ENCODE data around the gene TLE3.

The TLE3 gene

GRCh38 chr15:70126362-70126761, 28.6 kb upstream of the TLE3 start:
- TF ChIP-seq CTCF (IDR thresholded peaks at IDR 0.05; ENCODE audit: extremely low read depth, insufficient read depth, missing control alignments) = no peak
- in situ Hi-C loops (cut with MboI; ENCODE audit: low pct_unique_long_range_greater_than_20kb, low sequenced_read_pairs, unreplicated experiment) = no loop called here
- no peak for DNase-seq (ENCODE audit: low spot score)

DNA sequence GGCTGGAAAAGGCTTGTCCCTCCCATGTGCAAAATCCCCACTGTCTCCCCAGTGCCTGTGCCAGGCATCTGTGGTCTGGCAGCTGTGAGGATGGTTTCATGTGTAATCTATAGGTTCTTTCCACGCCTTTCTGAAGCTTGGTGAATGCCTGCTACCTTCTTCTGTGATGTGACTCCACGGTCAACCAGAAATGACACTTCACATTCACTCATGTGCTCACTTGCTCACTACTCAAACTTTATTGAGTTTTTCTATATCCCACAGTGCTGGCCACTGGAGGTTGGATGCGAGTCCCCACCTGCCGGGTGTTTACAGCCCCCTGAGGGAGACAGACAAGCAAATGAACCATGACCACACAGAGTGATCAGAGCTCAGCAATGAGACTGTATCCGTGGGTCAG, 27.9 kb upstream of the TLE3 start:
- TF ChIP-seq CTCF (IDR thresholded peaks at IDR 0.05; ENCODE audit: extremely low read depth, insufficient read depth, missing control alignments) = no peak
- in situ Hi-C loops (cut with MboI; ENCODE audit: low pct_unique_long_range_greater_than_20kb, low sequenced_read_pairs, unreplicated experiment) = no loop called here
- DNase-seq (ENCODE audit: low spot score) = no peak

DNA sequence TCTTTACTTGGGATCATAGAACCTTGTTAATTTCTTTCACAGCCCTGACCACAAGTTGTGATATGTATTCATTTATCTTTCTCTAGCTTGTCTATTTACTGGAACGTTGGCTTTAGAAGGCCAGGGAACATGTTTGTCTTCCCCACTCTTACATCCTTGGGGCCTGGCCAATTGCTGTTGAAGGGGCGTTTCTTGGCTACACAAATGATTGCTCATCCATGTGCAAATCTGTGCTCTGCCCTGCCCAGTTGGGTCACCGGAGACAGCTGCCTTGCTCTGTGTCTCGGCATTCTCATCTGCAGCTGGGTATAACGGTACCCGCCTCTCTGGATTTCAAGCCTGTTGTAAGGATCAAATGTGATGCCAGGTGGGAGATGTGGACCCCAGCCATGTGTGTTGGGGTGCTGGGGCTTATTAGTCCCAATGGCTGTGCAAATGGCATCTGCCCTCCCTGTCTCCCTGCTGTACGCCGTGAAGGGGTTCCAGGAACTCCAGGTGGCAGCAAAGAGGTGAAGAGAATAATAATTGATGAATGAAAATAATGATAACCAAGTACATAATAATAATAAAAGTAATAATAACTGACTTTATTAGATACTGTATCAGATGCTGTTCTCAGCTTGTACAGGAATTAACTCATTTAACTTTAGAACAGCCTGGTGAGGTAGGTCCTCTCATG, 24.0 kb upstream of the TLE3 start:
- no peak for DNase-seq (ENCODE audit: low spot score)
- TF ChIP-seq CTCF (IDR thresholded peaks at IDR 0.05; ENCODE audit: extremely low read depth, insufficient read depth, missing control alignments) = no peak
- in situ Hi-C loops (cut with MboI; ENCODE audit: low pct_unique_long_range_greater_than_20kb, low sequenced_read_pairs, unreplicated experiment) = no loop called here

GRCh38 chr15:70120958-70121623, 23.4 kb upstream of the TLE3 start:
- no peak for TF ChIP-seq CTCF (IDR thresholded peaks at IDR 0.05; ENCODE audit: extremely low read depth, insufficient read depth, missing control alignments)
- in situ Hi-C loops (cut with MboI; ENCODE audit: low pct_unique_long_range_greater_than_20kb, low sequenced_read_pairs, unreplicated experiment) = no loop called here
- DNase-seq (ENCODE audit: low spot score) = no peak

- in situ Hi-C loops (cut with MboI; ENCODE audit: low pct_unique_long_range_greater_than_20kb, low sequenced_read_pairs, unreplicated experiment) = no loop called here
- no peak for DNase-seq (ENCODE audit: low spot score)
- no peak for TF ChIP-seq CTCF (IDR thresholded peaks at IDR 0.05; ENCODE audit: extremely low read depth, insufficient read depth, missing control alignments)
Measured at GRCh38 chr15:70119911-70120508, 22.3 kb upstream of the TLE3 start.

DNA sequence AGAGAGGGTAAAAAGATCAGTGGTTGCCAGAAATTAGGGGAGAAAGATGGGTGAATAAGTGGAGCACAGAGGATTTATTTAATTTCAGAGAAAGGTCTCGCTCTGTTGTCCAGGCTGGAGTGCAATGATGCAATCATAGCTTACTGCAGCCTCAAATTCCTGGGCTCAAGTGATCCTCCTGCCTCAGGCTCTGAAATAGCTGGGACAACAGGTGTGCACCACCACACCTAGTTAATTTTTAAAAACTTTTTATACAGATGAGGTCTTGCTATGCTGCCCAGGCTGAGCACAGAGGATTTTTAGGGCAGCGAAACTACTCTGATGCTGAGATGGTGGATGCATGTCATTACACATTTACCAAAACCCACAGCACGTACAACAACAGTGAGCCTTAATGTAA, 20.9 kb upstream of the TLE3 start:
- no peak for TF ChIP-seq CTCF (IDR thresholded peaks at IDR 0.05; ENCODE audit: extremely low read depth, insufficient read depth, missing control alignments)
- in situ Hi-C loops (cut with MboI; ENCODE audit: low pct_unique_long_range_greater_than_20kb, low sequenced_read_pairs, unreplicated experiment) = no loop called here
- no peak for DNase-seq (ENCODE audit: low spot score)
